ENCODE results near the gene CELF1.

CELF1 gene

DNA sequence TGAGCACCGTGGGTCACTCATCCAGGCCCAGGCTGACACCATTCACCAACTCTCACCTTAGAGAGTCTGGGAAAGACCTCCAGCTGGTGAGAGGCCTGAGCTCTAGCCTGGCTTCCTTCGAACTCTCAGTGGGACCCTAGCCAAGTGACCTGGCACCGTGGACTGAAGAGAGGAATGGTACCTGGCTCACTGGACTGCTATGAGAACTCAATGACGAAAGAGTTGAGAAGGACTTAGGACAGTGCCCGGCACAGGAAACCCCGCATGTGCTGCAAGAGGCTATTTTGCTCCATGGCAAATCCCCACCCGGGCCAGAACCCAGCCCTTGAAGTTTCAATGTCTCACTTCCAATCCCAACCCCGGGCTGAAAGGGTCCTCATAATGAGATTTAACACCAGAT, 103.4 kb downstream of the CELF1 start:
- no peaks in the 10 kb centered on the region for H3K36me3 Mint-ChIP-seq (ENCODE audit: insufficient read depth)
- H3K27me3 Mint-ChIP-seq, result no peaks in the 10 kb centered on the region
- no peak overlapping the region for H3K4me3 Mint-ChIP-seq
- no peak for ATAC-seq (replicated peaks)
- H3K27ac Mint-ChIP-seq, result peak overlapping the region in 1 of 2 donors; percentile 38
- DNase-seq, result no peak
- no peaks in the 10 kb centered on the region for H3K4me1 Mint-ChIP-seq (ENCODE audit: low read depth in 2 of 2)
- H3K9me3 Mint-ChIP-seq, result no peaks in the 10 kb centered on the region

DNA sequence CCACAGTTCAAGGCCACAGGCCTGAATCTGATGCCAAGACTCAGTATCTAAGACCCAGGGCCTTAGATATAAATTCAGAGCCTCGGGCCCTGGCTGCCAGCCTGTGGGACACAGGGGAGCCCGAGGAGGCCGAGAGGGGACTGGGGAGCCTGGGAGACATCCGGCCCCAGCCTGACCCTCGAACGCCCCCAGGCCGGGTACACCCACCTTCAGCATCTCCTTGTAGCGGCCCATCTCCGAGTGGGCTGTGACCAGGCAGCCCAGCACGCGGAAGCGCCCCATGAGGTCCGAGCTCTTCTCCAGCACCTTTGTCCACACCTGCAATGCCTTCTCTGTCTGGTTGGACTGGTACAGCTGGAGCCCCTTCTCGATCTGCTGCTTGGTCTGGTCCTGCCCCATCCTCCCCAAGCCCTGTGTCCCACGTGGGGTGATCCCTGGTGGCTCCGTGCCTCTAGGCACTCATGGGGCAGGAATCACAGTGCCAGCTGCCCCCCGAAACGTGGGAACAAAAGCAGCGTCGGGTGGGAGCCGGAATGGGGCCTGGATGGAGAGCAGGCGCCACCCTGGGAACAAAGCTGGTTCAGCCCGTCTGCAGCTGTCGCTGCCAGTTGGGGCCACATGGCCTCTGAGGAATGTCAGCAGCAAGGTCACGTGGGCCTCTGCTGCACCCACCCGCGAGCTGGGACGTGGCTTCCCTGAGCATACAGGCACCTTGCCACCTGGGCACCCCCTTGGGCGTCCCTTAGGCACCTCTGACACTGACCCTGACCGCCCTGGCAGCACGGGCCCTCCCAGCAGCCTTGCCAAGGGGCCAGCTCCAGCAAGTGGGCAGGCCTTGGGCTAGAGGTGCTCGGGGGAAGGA, 104.1 kb downstream of the CELF1 start, which contains the start of gene RAPSN:
TSS of gene RAPSN (minus strand) at position 571 of the 862 bp plus-strand sequence. CDS start at position 399, 172 bp downstream.
- DNase-seq (no peak), ATAC-seq (replicated peaks) (no peak)
- Mint-ChIP-seq H3K4me1 (ENCODE audit: low read depth in 2 of 2) (no peaks in the 10 kb centered on the region), H3K4me3 (no peak within 1 kb of the TSS), H3K9me3 (no peaks in the 10 kb centered on the region), H3K27ac (peak within 1 kb of the TSS in 1 of 2 donors; percentile 38), H3K27me3 (no peaks in the 10 kb centered on the region), H3K36me3 (ENCODE audit: insufficient read depth) (no peaks in the 10 kb centered on the region)

DNA sequence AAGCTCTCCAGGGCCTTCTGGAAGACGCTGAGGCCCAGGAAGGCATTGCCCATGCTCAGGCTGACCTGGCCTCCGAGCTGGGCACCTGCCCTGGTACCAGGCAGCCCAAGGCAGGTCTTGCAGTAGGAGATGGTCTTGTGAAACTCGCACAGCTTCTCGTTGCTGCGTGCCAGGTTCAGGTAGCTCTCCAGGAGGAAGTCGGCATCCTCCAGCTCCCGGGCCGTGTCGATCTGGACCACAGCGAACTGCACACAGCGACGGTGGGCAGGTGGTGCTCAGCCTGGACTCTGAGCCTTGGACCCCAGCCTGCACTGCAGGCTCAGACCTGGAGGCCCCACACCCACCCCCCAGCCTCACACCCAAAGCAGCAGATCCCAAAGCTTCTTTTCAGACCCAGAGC, 105.0 kb downstream of the CELF1 start:
- Mint-ChIP-seq H3K27ac (peak overlapping the region in 1 of 2 donors; percentile 20), H3K4me3 (no peak overlapping the region), H3K36me3 (ENCODE audit: insufficient read depth) (no peaks in the 10 kb centered on the region), H3K4me1 (ENCODE audit: low read depth in 2 of 2) (no peaks in the 10 kb centered on the region), H3K9me3 (no peaks in the 10 kb centered on the region), H3K27me3 (no peaks in the 10 kb centered on the region)
- DNase-seq (no peak), ATAC-seq (replicated peaks) (no peak)

DNA sequence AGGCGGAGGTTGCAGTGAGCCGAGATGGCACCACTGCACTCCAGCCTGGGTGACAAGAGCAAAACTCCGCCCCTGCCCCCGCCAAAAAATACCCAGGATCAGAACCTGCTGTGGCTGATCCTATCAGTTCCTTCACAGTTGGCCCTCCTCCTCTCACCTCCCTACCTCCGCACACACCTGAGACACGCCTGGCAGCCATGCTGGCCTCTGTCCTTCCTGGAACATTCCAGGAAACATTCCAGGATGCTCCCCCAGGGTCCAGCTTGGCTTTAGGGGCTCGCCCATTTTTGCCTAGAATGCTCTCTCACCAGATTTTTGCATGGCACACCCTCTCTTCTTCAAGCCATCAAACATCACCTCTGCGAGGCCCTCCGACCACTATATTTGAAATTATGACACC, 106.1 kb downstream of the CELF1 start:
- no peak overlapping the region for H3K4me3 Mint-ChIP-seq
- no peaks in the 10 kb centered on the region for H3K9me3 Mint-ChIP-seq
- H3K4me1 Mint-ChIP-seq (ENCODE audit: low read depth in 2 of 2), result no peaks in the 10 kb centered on the region
- H3K27me3 Mint-ChIP-seq, result no peaks in the 10 kb centered on the region
- DNase-seq (no peak), ATAC-seq (replicated peaks) (no peak)
- no peaks in the 10 kb centered on the region for H3K36me3 Mint-ChIP-seq (ENCODE audit: insufficient read depth)
- peak overlapping the region in 1 of 2 donors; percentile 33 for H3K27ac Mint-ChIP-seq

- H3K27ac Mint-ChIP-seq, result no peak overlapping the region
- no peak overlapping the region for H3K4me3 Mint-ChIP-seq
- ATAC-seq (replicated peaks), result no peak
- DNase-seq, result no peak
- H3K9me3 Mint-ChIP-seq, result no peaks in the 10 kb centered on the region
- H3K27me3 Mint-ChIP-seq, result no peaks in the 10 kb centered on the region
- H3K36me3 Mint-ChIP-seq (ENCODE audit: insufficient read depth), result no peaks in the 10 kb centered on the region
- H3K4me1 Mint-ChIP-seq (ENCODE audit: low read depth in 2 of 2), result no peaks in the 10 kb centered on the region
Observed at GRCh38 chr11:47445840-47446239, 107.1 kb downstream of the CELF1 start.

- H3K4me3 Mint-ChIP-seq, result no peak overlapping the region
- no peaks in the 10 kb centered on the region for H3K36me3 Mint-ChIP-seq (ENCODE audit: insufficient read depth)
- H3K27me3 Mint-ChIP-seq, result no peaks in the 10 kb centered on the region
- H3K9me3 Mint-ChIP-seq, result no peaks in the 10 kb centered on the region
- no peaks in the 10 kb centered on the region for H3K4me1 Mint-ChIP-seq (ENCODE audit: low read depth in 2 of 2)
- ATAC-seq (replicated peaks) (no peak), DNase-seq (no peak)
- no peak overlapping the region for H3K27ac Mint-ChIP-seq
Observed at GRCh38 chr11:47443817-47444216, 109.1 kb downstream of the CELF1 start.

- ATAC-seq (replicated peaks) (no peak), DNase-seq (no peak)
- Mint-ChIP-seq H3K27ac (no peak overlapping the region), H3K27me3 (no peaks in the 10 kb centered on the region), H3K4me1 (ENCODE audit: low read depth in 2 of 2) (no peaks in the 10 kb centered on the region), H3K9me3 (no peaks in the 10 kb centered on the region), H3K36me3 (ENCODE audit: insufficient read depth) (no peaks in the 10 kb centered on the region), H3K4me3 (no peak overlapping the region)
Observed at GRCh38 chr11:47443028-47443700, 109.8 kb downstream of the CELF1 start.

DNA sequence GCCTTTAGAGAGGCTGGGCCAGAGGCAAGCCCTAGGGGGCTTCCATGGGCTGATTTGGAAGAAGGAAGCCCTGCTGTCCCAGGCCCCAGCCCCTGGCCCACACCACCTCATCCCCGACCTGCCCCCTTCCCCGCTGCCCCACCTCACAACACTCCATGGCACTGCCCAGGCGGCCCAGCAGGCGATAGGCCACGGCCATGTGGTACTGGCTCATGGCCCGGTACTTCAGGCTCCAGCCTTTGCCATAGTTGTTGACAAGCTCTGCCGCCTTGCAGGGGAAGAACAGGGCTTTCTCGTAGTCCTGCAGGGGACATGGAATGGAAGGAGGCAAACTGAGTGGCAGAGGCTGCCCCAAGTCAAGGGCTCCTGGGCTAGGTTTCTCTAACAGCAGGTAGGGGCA, 110.4 kb downstream of the CELF1 start:
- Mint-ChIP-seq H3K9me3 (no peaks in the 10 kb centered on the region), H3K4me3 (no peak overlapping the region), H3K27ac (no peak overlapping the region), H3K36me3 (ENCODE audit: insufficient read depth) (no peaks in the 10 kb centered on the region), H3K4me1 (ENCODE audit: low read depth in 2 of 2) (no peaks in the 10 kb centered on the region), H3K27me3 (no peaks in the 10 kb centered on the region)
- ATAC-seq (replicated peaks), result no peak
- no peak for DNase-seq

GRCh38 chr11:47441421-47441820, 111.5 kb downstream of the CELF1 start:
- ATAC-seq (replicated peaks) (no peak), DNase-seq (no peak)
- peak overlapping the region in 1 of 2 donors; percentile 67 for H3K27ac Mint-ChIP-seq
- no peaks in the 10 kb centered on the region for H3K9me3 Mint-ChIP-seq
- no peaks in the 10 kb centered on the region for H3K27me3 Mint-ChIP-seq
- no peaks in the 10 kb centered on the region for H3K36me3 Mint-ChIP-seq (ENCODE audit: insufficient read depth)
- no peak overlapping the region for H3K4me3 Mint-ChIP-seq
- H3K4me1 Mint-ChIP-seq (ENCODE audit: low read depth in 2 of 2), result no peaks in the 10 kb centered on the region

GRCh38 chr11:47440054-47440476, 112.9 kb downstream of the CELF1 start:
- H3K4me1 Mint-ChIP-seq (ENCODE audit: low read depth in 2 of 2), result no peaks in the 10 kb centered on the region
- H3K36me3 Mint-ChIP-seq (ENCODE audit: insufficient read depth), result no peaks in the 10 kb centered on the region
- no peaks in the 10 kb centered on the region for H3K9me3 Mint-ChIP-seq
- no peaks in the 10 kb centered on the region for H3K27me3 Mint-ChIP-seq
- no peak for ATAC-seq (replicated peaks)
- H3K27ac Mint-ChIP-seq, result no peak overlapping the region
- DNase-seq, result no peak
- no peak overlapping the region for H3K4me3 Mint-ChIP-seq

DNA sequence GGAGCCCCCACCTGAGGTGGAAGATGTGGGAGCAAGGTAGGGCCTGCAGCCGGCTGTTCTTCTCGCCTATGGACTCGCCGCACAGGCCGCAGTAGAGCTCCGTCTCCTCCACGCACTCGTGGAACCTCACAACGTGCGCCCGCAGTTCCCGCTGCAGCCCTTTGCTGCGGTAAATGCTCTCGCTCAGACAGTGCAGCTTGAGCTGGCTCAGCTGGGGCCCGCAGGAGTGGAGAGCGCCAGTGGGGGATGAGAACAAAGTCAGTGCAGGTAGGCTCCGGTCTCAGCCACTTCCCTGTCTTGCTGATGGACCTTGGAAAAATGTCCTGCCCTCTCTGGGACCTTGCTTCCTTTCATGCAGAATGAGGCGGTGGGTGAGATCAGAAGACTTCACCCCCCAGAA, 114.2 kb downstream of the CELF1 start:
- DNase-seq (no peak), ATAC-seq (replicated peaks) (no peak)
- no peak overlapping the region for H3K4me3 Mint-ChIP-seq
- no peaks in the 10 kb centered on the region for H3K9me3 Mint-ChIP-seq
- H3K36me3 Mint-ChIP-seq (ENCODE audit: insufficient read depth), result no peaks in the 10 kb centered on the region
- H3K27me3 Mint-ChIP-seq, result no peaks in the 10 kb centered on the region
- no peaks in the 10 kb centered on the region for H3K4me1 Mint-ChIP-seq (ENCODE audit: low read depth in 2 of 2)
- no peak overlapping the region for H3K27ac Mint-ChIP-seq

DNA sequence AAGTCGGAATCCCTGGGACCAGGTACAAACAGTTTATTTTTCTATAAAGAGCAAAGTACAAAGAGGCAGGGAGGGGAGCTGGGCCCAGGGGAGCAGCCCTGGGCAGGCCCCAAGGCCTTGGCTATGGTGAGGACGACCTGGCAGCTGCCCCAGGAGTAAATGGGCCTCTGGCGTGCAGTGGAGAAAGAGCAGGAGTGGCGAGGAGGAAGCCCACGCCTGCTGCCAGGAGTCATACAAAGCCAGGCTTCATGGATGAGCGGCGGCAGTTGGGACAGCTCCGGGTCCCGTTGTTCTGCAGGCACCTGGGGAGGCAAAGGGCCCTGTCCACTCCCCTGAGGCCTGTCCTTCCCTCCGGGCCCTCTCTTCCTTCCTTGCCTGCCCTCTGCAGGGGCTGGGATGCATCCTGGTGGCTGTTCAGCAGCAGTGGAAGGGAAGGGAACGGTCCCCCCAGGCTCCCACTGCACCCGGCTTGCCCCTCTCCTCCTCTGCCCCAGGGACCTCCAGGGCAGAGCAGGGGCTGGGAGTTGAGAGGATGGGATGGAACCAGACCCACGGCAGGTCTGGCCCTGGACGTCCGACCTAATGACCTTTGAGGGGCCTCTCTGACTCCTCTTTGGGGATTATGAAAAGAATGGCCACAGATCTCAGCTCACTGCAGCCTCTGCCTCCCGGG, 115.0 kb downstream of the CELF1 start:
- Mint-ChIP-seq H3K9me3 (no peaks in the 10 kb centered on the region), H3K27ac (no peak overlapping the region), H3K36me3 (ENCODE audit: insufficient read depth) (no peaks in the 10 kb centered on the region), H3K4me3 (no peak overlapping the region), H3K4me1 (ENCODE audit: low read depth in 2 of 2) (no peaks in the 10 kb centered on the region), H3K27me3 (no peaks in the 10 kb centered on the region)
- no peak for DNase-seq
- ATAC-seq (replicated peaks), result no peak

DNA sequence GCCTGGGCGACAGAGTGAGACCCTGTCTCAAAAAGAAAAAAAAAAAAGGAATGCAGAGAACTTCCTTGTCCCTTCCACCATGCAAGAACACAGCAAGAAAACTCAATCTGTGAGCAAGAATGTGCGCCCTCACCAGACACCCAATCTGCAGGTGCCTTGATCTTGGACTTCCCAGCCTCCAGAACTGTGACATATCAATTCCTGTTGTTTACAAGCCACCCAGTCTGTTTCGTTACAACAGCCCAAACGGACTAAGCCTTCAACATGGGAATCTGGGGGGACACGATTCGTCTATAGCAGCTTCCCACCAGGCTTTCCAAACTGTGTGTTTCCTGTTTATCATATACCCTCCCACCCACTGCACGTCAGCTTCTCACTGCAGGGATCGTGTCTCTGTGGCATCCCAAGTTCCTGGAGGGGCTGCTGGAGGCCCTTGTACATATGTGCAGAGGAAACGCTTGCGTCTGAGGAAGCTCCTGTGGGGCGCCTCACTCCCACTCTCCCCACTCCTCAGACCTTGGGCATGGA, 115.7 kb downstream of the CELF1 start:
- DNase-seq (no peak), ATAC-seq (replicated peaks) (no peak)
- H3K4me1 Mint-ChIP-seq (ENCODE audit: low read depth in 2 of 2), result no peaks in the 10 kb centered on the region
- no peak overlapping the region for H3K27ac Mint-ChIP-seq
- H3K36me3 Mint-ChIP-seq (ENCODE audit: insufficient read depth), result no peaks in the 10 kb centered on the region
- H3K9me3 Mint-ChIP-seq, result no peaks in the 10 kb centered on the region
- H3K27me3 Mint-ChIP-seq, result no peaks in the 10 kb centered on the region
- H3K4me3 Mint-ChIP-seq, result no peak overlapping the region
